Measurements from ENCODE around the gene SFT2D2. TPM values are rescaled to one million over a fixed set of nuclear protein-coding genes. Genes with fewer than 3 reads are reported as not detected.

Gene SFT2D2
- total RNA-seq, 4 donors from 2014 or later, result 38.4 to 111 (median 59.2) TPM

- no peak for TF ChIP-seq POLR2A (IDR thresholded peaks at IDR 0.05)
- no peak for TF ChIP-seq CTCF (IDR thresholded peaks at IDR 0.05)
- intact Hi-C loops (cut with DNase I; ENCODE audit: low total_unique reads), result no loop called here
- H3K4me3 ChIP-seq, result no peak overlapping the region
These were observed 67.6 kb downstream of the SFT2D2 start for GRCh38 chr1:168293356-168293755.

DNA sequence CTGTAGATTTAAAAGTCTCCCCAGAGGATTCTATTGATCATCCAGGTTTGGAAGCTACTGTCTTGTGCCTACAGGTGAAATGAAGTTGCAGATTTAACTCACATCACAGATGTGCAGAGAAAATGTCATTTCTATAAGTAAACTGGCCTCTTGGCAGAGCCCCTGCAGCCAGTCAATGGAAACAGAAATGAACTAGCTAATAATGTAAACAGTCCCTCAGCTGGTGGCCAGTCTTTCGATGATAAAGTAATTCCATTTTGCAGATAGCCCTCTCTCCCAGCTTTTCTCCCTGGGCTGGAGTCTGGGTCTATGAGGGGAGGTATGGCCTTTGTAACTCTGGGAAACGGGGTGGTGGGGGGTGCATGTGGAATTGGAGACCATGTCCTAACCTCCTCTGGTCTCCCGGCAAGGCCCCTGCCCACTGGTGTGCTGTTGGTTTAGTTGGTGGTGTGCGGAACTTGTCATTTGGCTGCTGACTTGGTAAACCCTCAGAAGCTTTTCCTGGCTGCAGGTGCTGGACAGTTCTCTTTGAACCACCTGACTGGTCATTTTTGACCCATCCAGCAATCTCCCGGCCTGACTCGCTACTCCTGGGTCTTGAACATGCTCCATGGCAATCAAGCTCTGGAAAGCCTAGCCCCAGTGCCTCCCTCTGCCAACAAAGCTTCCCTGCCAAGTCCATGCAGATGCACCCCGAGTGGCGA lies 69.8 kb downstream of the SFT2D2 start:
- Histone ChIP-seq H3K36me3 (no peaks in the 10 kb centered on the region), H3K4me1 (no peaks in the 10 kb centered on the region), H3K27me3 (no peaks in the 10 kb centered on the region), H3K27ac (no peak overlapping the region), H3K9me3 (no peaks in the 10 kb centered on the region), H3K4me3 (no peak overlapping the region)
- TF ChIP-seq CTCF (IDR thresholded peaks at IDR 0.05), result no peak
- no peak for TF ChIP-seq POLR2A (IDR thresholded peaks at IDR 0.05)
- no peak for DNase-seq
- intact Hi-C loops (cut with DNase I; ENCODE audit: low total_unique reads), result no loop called here

More at GRCh38 chr1:168293356-168293755, 67.6 kb downstream of the SFT2D2 start:
- H3K36me3 ChIP-seq, result no peaks in the 10 kb centered on the region
- DNase-seq, result no peak
- H3K27ac ChIP-seq, result no peak overlapping the region
- no peaks in the 10 kb centered on the region for H3K9me3 ChIP-seq
- no peaks in the 10 kb centered on the region for H3K4me1 ChIP-seq
- no peaks in the 10 kb centered on the region for H3K27me3 ChIP-seq

- TF ChIP-seq POLR2A (IDR thresholded peaks at IDR 0.05) (no peak), CTCF (IDR thresholded peaks at IDR 0.05) (no peak)
- H3K9me3 ChIP-seq, result no peaks in the 10 kb centered on the region
- no peaks in the 10 kb centered on the region for H3K4me1 ChIP-seq
- no peaks in the 10 kb centered on the region for H3K27me3 ChIP-seq
- H3K4me3 ChIP-seq, result no peak overlapping the region
- H3K36me3 ChIP-seq, result no peaks in the 10 kb centered on the region
- DNase-seq, result no peak
- intact Hi-C loops (cut with DNase I; ENCODE audit: low total_unique reads), result no loop called here
- no peak overlapping the region for H3K27ac ChIP-seq
These were observed 71.4 kb downstream of the SFT2D2 start for GRCh38 chr1:168297019-168297730.

DNA sequence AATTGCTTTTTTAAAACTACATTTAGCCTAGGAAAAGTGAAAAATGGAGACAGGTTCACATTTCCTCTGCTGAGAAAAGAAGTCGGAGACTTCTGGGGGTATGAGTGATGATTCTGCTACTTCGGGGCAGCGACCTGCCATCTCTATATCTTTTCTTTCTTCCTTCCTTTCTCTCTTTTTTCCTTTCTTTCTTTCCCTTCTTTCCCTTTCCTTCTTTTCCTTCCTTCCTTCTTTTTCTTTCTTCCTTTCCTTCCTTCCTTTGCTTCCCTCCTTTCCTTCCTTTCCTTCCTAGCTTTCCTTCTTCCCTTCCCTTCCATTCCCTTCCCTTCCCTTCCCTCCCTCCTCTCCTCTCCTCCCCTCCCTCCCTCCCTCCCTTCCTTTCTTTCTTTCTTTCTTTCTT lies 72.6 kb downstream of the SFT2D2 start:
- TF ChIP-seq CTCF (IDR thresholded peaks at IDR 0.05), result no peak
- Histone ChIP-seq H3K27me3 (no peaks in the 10 kb centered on the region), H3K27ac (no peak overlapping the region), H3K36me3 (no peaks in the 10 kb centered on the region), H3K4me3 (no peak overlapping the region), H3K9me3 (no peaks in the 10 kb centered on the region), H3K4me1 (no peaks in the 10 kb centered on the region)
- intact Hi-C loops (cut with DNase I; ENCODE audit: low total_unique reads), result no loop called here
- DNase-seq, result no peak

DNA sequence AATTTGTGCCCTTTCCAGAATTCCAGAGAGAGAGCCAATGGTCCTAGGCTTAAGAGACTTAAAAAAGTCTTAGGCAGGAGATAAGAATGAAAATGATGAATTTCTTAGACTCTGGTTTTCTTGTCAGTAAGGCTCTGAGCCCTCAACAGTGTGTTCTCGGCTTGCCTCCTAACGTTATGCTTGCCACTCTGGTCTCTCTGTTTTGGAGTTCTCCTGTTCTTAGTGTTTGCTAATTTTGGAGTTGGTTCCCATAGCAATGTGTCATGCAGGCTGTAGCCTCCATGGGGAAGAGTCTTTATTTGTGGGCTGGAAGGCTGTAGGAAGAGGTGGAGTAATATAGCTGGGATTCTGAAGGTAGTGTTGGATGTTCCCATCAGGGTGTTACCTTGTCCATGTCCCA lies 74.8 kb downstream of the SFT2D2 start:
- intact Hi-C loops (cut with DNase I; ENCODE audit: low total_unique reads), result no loop called here
- H3K36me3 ChIP-seq, result no peaks in the 10 kb centered on the region
- no peak overlapping the region for H3K4me3 ChIP-seq
- no peaks in the 10 kb centered on the region for H3K9me3 ChIP-seq
- no peak for DNase-seq
- no peaks in the 10 kb centered on the region for H3K4me1 ChIP-seq
- H3K27ac ChIP-seq, result no peak overlapping the region
- H3K27me3 ChIP-seq, result no peaks in the 10 kb centered on the region
- TF ChIP-seq CTCF (IDR thresholded peaks at IDR 0.05) (no peak), POLR2A (IDR thresholded peaks at IDR 0.05) (no peak)
